Adrenal gland (tissue), 12 donors: ENCODE data around the gene PANX3. TPM values are rescaled to one million over a fixed set of nuclear protein-coding genes. Genes with fewer than 3 reads are reported as not detected.

Experiments used
- DNase-seq, 7 donors: peaks; one replicate each; pipeline ENCODE4 v3.0.0-alpha.2; 2019 to 2020
- H3K27ac ChIP-seq, 5 donors: fragments of 200-600 bp; sonication (generic) in 4 of 5; 1 replicate in 3 of 5; 2 replicates in 2 of 5; pipeline versions ENCODE4 v1.5.1 to v1.8.0; 2016 to 2020; ENCODE audit warnings: mild to moderate bottlenecking in 1 of 5
- H3K27me3 ChIP-seq: fragments of 200-600 bp; 2 replicates; pipeline ENCODE4 v1.8.0; 2021
- H3K36me3 ChIP-seq, 2 donors: fragments of 200-600 bp; replicated peaks in 1 of 2; 1 replicate in 1 of 2; 2 replicates in 1 of 2; pipeline versions ENCODE4 v1.5.1 to v1.8.0; 2018 to 2022
- H3K4me1 ChIP-seq, 2 donors: fragments of 200-600 bp; replicated peaks in 1 of 2; 1 replicate in 1 of 2; 2 replicates in 1 of 2; pipeline versions ENCODE4 v1.5.1 to v1.8.0; 2018 to 2021
- H3K4me3 ChIP-seq, 4 donors: fragments of 200-600 bp; sonication (generic) in 3 of 4; one replicate each; pipeline ENCODE4 v1.5.1; 2016 to 2018
- H3K9me3 ChIP-seq, 3 donors: fragments of 200-600 bp; sonication (generic) in 1 of 3; replicated peaks in 1 of 3; 1 replicate in 2 of 3; 2 replicates in 1 of 3; pipeline versions ENCODE4 v1.5.1 to v1.8.0; 2016 to 2021
- CTCF ChIP-seq, 6 experiments: fragments of 450-650 bp in 4 of 6; fragments of 200-600 bp in 2 of 6; sonication (generic) in 1 of 6; IDR thresholded peaks; 1 replicate in 5 of 6; 2 replicates in 1 of 6; pipeline versions ENCODE4 v1.5.1 to v1.8.0; 2016 to 2021; ENCODE audit warnings: antibody characterized with exemption in 6 of 6, mild to moderate bottlenecking in 2 of 6, moderate library complexity in 1 of 6
- POLR2A ChIP-seq, 2 donors: fragments of 450-650 bp; IDR thresholded peaks; one replicate each; pipeline ENCODE4 v1.6.1; 2017; ENCODE audit warnings: antibody characterized with exemption in 2 of 2, mild to moderate bottlenecking in 2 of 2, moderate library complexity in 1 of 2
- WGBS, 4 donors: extraction: QIAGEN DNeasy Blood & Tissue Kit in 2 of 4; methylation state at CpG; one replicate each; pipeline versions ENCODE4 v1.1.5 to v1.1.7; 2013 to 2017; 5-methylcytosine and 5-hydroxymethylcytosine counted together
- intact Hi-C, 2 donors: fragments of 100-400 bp; cut with DNase I; formaldehyde crosslinking; loops; one replicate each; pipeline versions ENCODE4 v1.14.1 to v1.15.0; 2022 to 2023
- polyA plus RNA-seq, 3 donors: library from polyadenylated mRNA; stranded (reverse); fragments of 200-250 nt in 2 of 3; fragments of 350-450 nt in 1 of 3; fragmentation: Illumina TruSeq in 1 of 3; extraction: RNeasy Lipid Tissue Mini Kit (QIAGEN cat#74804) in 1 of 3; gene quantifications; one replicate each; pipeline ENCODE4 v1.2.3, GENCODE V29; 2013 to 2014
- total RNA-seq, 9 donors: library from RNA; depleted of rRNA in 4 of 9; stranded (reverse); fragments of >200 nt in 4 of 9; fragments of 120-200 nt in 1 of 9; fragmentation: NEBNext Ultra II Directional in 1 of 9; extraction: Animal tissue kit (Norgen Biotek cat#: 25700) in 1 of 9; gene quantifications; one replicate each; pipeline versions ENCODE4 v1.1.0 to v1.2.4, GENCODE V29; 2013 to 2023
- donor health status: healthy with polysubstance abuse.
- donor health status: Bipolar disorder and iron deficiency.
- donor health status: DM: yes; HTN: yes; CAD: no.
- donor health status: DM: no; HTN: no; CAD: no.
- donor health status: DM: no; HTN: no; CAD: no.
- donor health status: DM: yes; HTN: yes; CAD: no.

The PANX3 gene
- total and polyA plus RNA-seq, 12 donors: not detected

GRCh38 chr11:124635932-124636331, 24.7 kb downstream of the PANX3 start:
- peaks cover 0 to 78% of the 10 kb centered on the region in 2 donors for H3K36me3 ChIP-seq

GRCh38 chr11:124638500-124638899, 27.3 kb downstream of the PANX3 start:
- no peaks in the 10 kb centered on the region for H3K9me3 ChIP-seq
- no peaks in the 10 kb centered on the region for H3K27me3 ChIP-seq
- WGBS, 4 donors: 88 to 96% (median 91%) methylated on average over 3 of the region's 3 CpGs
- no peaks in the 10 kb centered on the region for H3K4me1 ChIP-seq
- no peak overlapping the region for H3K27ac ChIP-seq
- intact Hi-C loops: no loop called here
- H3K36me3 ChIP-seq: peaks cover 0 to 52% of the 10 kb centered on the region in 2 donors
- DNase-seq: no peak
- no peak overlapping the region for H3K4me3 ChIP-seq
- TF ChIP-seq POLR2A (IDR thresholded peaks at IDR 0.05) (no peak), CTCF (IDR thresholded peaks at IDR 0.05) (no peak)

More at GRCh38 chr11:124635932-124636331, 24.7 kb downstream of the PANX3 start:
- intact Hi-C loops: no loop called here
- Histone ChIP-seq H3K27ac (no peak overlapping the region), H3K4me1 (no peaks in the 10 kb centered on the region), H3K27me3 (no peaks in the 10 kb centered on the region), H3K4me3 (no peak overlapping the region), H3K9me3 (no peaks in the 10 kb centered on the region)
- TF ChIP-seq POLR2A (IDR thresholded peaks at IDR 0.05) (no peak), CTCF (IDR thresholded peaks at IDR 0.05) (no peak)
- no peak for DNase-seq
- WGBS, 4 donors: 83 to 87% (median 87%) methylated on average over 3 of the region's 3 CpGs

DNA sequence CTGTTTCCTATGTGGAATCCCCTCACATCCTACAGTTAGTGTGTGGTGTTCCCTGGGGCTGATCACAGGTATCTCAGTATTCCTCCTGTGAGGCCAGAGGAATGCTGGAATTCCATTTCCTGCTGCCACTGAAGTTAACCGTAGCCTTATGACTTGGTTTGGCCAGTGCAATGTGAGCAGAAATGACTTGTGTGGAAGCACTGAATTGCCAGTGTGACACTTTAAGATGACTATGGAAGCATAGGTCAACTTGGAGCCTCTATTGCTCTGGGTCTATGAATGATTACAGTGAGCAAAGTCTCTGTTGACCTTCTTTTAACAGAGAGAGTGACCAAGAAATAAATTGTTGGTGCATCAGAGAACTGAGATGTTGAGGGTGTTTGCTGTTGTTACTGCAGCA, 28.0 kb downstream of the PANX3 start:
- TF ChIP-seq CTCF (IDR thresholded peaks at IDR 0.05) (no peak), POLR2A (IDR thresholded peaks at IDR 0.05) (no peak)
- Histone ChIP-seq H3K4me3 (no peak overlapping the region), H3K36me3 (peaks cover 0 to 45% of the 10 kb centered on the region in 2 donors), H3K27me3 (no peaks in the 10 kb centered on the region), H3K27ac (no peak overlapping the region), H3K9me3 (no peaks in the 10 kb centered on the region), H3K4me1 (no peaks in the 10 kb centered on the region)
- intact Hi-C loops: no loop called here
- DNase-seq: no peak
- WGBS, 4 donors: 82 to 100% (median 95%) methylated on average over 1 of the region's 1 CpG

GRCh38 chr11:124640666-124641065, 29.4 kb downstream of the PANX3 start:
- no peak overlapping the region for H3K27ac ChIP-seq
- WGBS, 4 donors: 86 to 93% (median 88%) methylated on average over 5 of the region's 5 CpGs
- intact Hi-C loops: no loop called here
- no peaks in the 10 kb centered on the region for H3K27me3 ChIP-seq
- no peaks in the 10 kb centered on the region for H3K9me3 ChIP-seq
- DNase-seq: no peak
- H3K4me1 ChIP-seq: no peaks in the 10 kb centered on the region
- peaks cover 0 to 33% of the 10 kb centered on the region in 2 donors for H3K36me3 ChIP-seq
- H3K4me3 ChIP-seq: no peak overlapping the region
- no peak for TF ChIP-seq POLR2A (IDR thresholded peaks at IDR 0.05)

GRCh38 chr11:124642628-124643027, 31.4 kb downstream of the PANX3 start:
- no peak for DNase-seq
- Histone ChIP-seq H3K36me3 (peaks cover 0 to 13% of the 10 kb centered on the region in 2 donors), H3K4me1 (no peaks in the 10 kb centered on the region), H3K27me3 (no peaks in the 10 kb centered on the region), H3K27ac (no peak overlapping the region), H3K9me3 (no peaks in the 10 kb centered on the region), H3K4me3 (no peak overlapping the region)
- WGBS, 4 donors: 88 to 95% (median 91%) methylated on average over 2 to 3 of the region's 3 CpGs
- intact Hi-C loops: no loop called here
- TF ChIP-seq CTCF (IDR thresholded peaks at IDR 0.05) (no peak), POLR2A (IDR thresholded peaks at IDR 0.05) (no peak)
